ENCODE measurements around the gene SLC25A38. TPM values are rescaled to one million over a fixed set of nuclear protein-coding genes. Genes with fewer than 3 reads are reported as not detected.

The SLC25A38 gene
- polyA plus RNA-seq, 2 of the 4 experiments (the other 2 are of a cell fraction): 31.9 to 52.8 TPM

DNA sequence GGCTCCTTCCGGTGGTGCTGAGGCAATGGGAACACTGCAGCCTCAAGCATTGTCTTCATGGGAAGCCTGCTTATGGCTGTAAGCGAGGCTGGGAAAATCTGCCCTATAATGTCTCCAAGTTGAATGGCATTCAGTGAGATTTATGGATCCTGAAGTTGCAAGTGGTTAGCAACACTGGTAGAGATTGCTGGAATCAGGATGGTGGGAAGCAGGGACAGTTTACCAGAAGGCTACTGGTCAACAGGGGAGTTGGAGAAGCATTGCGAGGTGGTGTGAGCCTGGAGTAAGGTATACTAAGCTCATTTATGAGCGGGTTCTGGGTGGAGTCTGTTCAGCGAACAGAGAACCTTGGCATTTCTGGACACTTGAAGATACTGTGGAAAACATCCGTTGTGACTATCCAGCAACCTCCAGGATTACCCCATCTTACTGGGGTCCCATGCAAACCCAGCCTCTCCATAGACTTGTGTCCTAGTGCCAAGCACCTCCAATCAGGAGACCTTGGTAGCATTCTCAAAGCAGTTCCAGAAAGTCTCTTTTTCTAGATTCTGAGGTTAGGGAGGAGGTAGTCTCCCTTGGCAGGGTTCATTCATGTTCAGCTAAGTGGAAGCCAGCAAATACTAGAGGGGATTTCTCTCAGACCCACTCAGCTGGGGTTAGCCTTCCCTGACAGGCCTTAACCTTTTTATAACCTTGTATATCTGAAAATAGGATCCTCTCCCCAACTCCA lies 30.7 kb downstream of the SLC25A38 start:
- 0 out of 6 replicates have a peak overlapping the region, but pooled peaks of 1 of the 2 experiments have one; percentile 4 for H3K27ac ChIP-seq

DNA sequence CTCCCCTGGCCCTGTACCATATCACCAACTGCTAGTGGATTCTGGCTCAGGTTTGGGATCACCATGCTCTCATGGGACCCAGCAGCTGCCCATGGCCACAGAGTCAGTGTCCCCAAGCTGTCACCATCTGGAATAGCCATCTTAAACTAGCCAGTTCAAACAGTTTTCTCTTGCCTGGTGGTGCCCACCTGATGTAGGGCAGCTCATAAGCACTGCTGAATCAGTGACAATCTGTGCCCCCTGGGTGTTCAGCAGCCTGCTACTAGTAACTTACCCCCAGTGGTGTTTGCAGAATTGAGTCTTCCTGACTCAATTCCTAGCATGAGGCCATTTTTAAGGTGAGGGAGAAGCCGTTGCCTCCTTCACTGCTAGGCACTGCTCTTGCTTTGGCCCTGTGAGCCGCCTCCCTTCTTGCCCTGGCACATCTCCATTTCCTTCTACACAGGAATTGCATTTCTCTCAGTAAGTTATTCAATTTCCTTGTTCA lies 31.3 kb downstream of the SLC25A38 start:
- ATAC-seq (peak; percentile 12 to 21), FAIRE-seq (no peak), DNase-seq (ENCODE audit: low read depth in 1 of 2, low spot score in 1 of 2) (peak in 1 of 2 experiments; percentile 22)
- no peak overlapping the region for H3K4me2 ChIP-seq
- H3K4me3 ChIP-seq: no peak overlapping the region
- H3K9me3 ChIP-seq: no peaks in the 10 kb centered on the region
- WGBS (ENCODE audit: missing lambda C conversion rate): 85% methylated on average over 2 of the region's 2 CpGs
- peak in 1 of 2 experiments; percentile 58; a peak in 3 of 5 replicates for TF ChIP-seq JUN (IDR thresholded peaks at IDR 0.05)
- TF ChIP-seq FOSL2 (IDR thresholded peaks at IDR 0.05): no peak
- peak; percentile 9; the same call in 1 of the 2 replicates for TF ChIP-seq FOSL2 (CRISPR knock-in tag; IDR thresholded peaks at IDR 0.05)
- TF ChIP-seq POLR2AphosphoS2 (conservative IDR thresholded peaks at IDR 0.05; ENCODE audit: low read length): peak; percentile 88
- TF ChIP-seq, protein P1, sequence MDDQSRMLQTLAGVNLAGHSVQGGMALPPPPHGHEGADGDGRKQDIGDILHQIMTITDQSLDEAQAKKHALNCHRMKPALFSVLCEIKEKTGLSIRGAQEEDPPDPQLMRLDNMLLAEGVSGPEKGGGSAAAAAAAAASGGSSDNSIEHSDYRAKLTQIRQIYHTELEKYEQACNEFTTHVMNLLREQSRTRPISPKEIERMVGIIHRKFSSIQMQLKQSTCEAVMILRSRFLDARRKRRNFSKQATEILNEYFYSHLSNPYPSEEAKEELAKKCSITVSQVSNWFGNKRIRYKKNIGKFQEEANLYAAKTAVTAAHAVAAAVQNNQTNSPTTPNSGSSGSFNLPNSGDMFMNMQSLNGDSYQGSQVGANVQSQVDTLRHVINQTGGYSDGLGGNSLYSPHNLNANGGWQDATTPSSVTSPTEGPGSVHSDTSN (IDR thresholded peaks at IDR 0.05): peak; percentile 40; the same call in 1 of the 2 replicates
- TF ChIP-seq TFCP2L1 (CRISPR knock-in tag; IDR thresholded peaks at IDR 0.05): peak; percentile 89
- TF ChIP-seq HOXA7 (CRISPR knock-in tag; IDR thresholded peaks at IDR 0.05): peak; percentile 81
- TF ChIP-seq, protein P2, sequence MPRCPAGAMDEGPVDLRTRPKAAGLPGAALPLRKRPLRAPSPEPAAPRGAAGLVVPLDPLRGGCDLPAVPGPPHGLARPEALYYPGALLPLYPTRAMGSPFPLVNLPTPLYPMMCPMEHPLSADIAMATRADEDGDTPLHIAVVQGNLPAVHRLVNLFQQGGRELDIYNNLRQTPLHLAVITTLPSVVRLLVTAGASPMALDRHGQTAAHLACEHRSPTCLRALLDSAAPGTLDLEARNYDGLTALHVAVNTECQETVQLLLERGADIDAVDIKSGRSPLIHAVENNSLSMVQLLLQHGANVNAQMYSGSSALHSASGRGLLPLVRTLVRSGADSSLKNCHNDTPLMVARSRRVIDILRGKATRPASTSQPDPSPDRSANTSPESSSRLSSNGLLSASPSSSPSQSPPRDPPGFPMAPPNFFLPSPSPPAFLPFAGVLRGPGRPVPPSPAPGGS (IDR thresholded peaks at IDR 0.05): no peak
- TF ChIP-seq, protein P3, sequence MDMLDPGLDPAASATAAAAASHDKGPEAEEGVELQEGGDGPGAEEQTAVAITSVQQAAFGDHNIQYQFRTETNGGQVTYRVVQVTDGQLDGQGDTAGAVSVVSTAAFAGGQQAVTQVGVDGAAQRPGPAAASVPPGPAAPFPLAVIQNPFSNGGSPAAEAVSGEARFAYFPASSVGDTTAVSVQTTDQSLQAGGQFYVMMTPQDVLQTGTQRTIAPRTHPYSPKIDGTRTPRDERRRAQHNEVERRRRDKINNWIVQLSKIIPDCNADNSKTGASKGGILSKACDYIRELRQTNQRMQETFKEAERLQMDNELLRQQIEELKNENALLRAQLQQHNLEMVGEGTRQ (IDR thresholded peaks at IDR 0.05): no peak
- TF ChIP-seq FOSB (CRISPR knock-in tag; IDR thresholded peaks at IDR 0.05): peak; percentile 91; the same call in 1 of the 2 replicates
- ChIA-PET CTCF (interaction anchor here (0.6 to 6.8 kb wide), 2 partner anchors 8 to 85 kb away, joined by 3 to 58 read pairs; partner anchors contain the start of gene RPSA), POLR2A (interaction anchor here (3.4 kb wide), 1 partner anchor 8 kb away, joined by 18 read pairs; the partner anchor contains the start of gene RPSA)
- peaks cover 30% of the 10 kb centered on the region for H3K4me1 ChIP-seq
- 0 out of 6 replicates have a peak overlapping the region, but pooled peaks of 1 of the 2 experiments have one; percentile 4 for H3K27ac ChIP-seq

More for the DNA sequence above, 30.7 kb downstream of the SLC25A38 start:
- ATAC-seq (peak; percentile 1 to 8; a peak in 4 of 6 replicates), DNase-seq (ENCODE audit: low read depth in 1 of 2, low spot score in 1 of 2) (no peak), FAIRE-seq (no peak)
- ChIA-PET POLR2A (no interaction called here), CTCF (interaction anchor here (0.5 to 6.8 kb wide), 2 partner anchors 14 to 86 kb away, joined by 3 to 58 read pairs; no protein-coding TSS in a partner anchor)
- Histone ChIP-seq H3K9me3 (no peaks in the 10 kb centered on the region), H3K4me2 (no peak overlapping the region), H3K4me1 (peaks cover 36% of the 10 kb centered on the region), H3K4me3 (no peak overlapping the region)
- peak; percentile 67; the same call in 1 of the 2 replicates for TF ChIP-seq FOSB (CRISPR knock-in tag; IDR thresholded peaks at IDR 0.05)
- peak; percentile 70; the same call in 1 of the 2 replicates for TF ChIP-seq RARB (CRISPR knock-in tag; IDR thresholded peaks at IDR 0.05)
- peak; percentile 25; the same call in 1 of the 2 replicates for TF ChIP-seq POLR2AphosphoS2 (conservative IDR thresholded peaks at IDR 0.05; ENCODE audit: low read length)
- TF ChIP-seq, protein P4, sequence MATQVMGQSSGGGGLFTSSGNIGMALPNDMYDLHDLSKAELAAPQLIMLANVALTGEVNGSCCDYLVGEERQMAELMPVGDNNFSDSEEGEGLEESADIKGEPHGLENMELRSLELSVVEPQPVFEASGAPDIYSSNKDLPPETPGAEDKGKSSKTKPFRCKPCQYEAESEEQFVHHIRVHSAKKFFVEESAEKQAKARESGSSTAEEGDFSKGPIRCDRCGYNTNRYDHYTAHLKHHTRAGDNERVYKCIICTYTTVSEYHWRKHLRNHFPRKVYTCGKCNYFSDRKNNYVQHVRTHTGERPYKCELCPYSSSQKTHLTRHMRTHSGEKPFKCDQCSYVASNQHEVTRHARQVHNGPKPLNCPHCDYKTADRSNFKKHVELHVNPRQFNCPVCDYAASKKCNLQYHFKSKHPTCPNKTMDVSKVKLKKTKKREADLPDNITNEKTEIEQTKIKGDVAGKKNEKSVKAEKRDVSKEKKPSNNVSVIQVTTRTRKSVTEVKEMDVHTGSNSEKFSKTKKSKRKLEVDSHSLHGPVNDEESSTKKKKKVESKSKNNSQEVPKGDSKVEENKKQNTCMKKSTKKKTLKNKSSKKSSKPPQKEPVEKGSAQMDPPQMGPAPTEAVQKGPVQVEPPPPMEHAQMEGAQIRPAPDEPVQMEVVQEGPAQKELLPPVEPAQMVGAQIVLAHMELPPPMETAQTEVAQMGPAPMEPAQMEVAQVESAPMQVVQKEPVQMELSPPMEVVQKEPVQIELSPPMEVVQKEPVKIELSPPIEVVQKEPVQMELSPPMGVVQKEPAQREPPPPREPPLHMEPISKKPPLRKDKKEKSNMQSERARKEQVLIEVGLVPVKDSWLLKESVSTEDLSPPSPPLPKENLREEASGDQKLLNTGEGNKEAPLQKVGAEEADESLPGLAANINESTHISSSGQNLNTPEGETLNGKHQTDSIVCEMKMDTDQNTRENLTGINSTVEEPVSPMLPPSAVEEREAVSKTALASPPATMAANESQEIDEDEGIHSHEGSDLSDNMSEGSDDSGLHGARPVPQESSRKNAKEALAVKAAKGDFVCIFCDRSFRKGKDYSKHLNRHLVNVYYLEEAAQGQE (IDR thresholded peaks at IDR 0.05): 0 out of 2 replicates have a peak, but pooled peaks have one; percentile 8
- TF ChIP-seq HOXB13 (CRISPR knock-in tag; IDR thresholded peaks at IDR 0.05; ENCODE audit: low read depth): no peak
- TF ChIP-seq FOSL2 (IDR thresholded peaks at IDR 0.05): no peak
- TF ChIP-seq FOSL2 (CRISPR knock-in tag; IDR thresholded peaks at IDR 0.05): no peak
- TF ChIP-seq, protein P1 (IDR thresholded peaks at IDR 0.05): no peak
- TF ChIP-seq, protein P3 (IDR thresholded peaks at IDR 0.05): no peak
- TF ChIP-seq, protein P5, sequence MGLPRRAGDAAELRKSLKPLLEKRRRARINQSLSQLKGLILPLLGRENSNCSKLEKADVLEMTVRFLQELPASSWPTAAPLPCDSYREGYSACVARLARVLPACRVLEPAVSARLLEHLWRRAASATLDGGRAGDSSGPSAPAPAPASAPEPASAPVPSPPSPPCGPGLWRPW (IDR thresholded peaks at IDR 0.05): no peak
- no peak for TF ChIP-seq EHMT2 (IDR thresholded peaks at IDR 0.05; ENCODE audit: low read depth)
- TF ChIP-seq TP53 (CRISPR knock-in tag; IDR thresholded peaks at IDR 0.05): no peak
- peak; percentile 82; the same call in 1 of the 2 replicates for TF ChIP-seq HOXA7 (CRISPR knock-in tag; IDR thresholded peaks at IDR 0.05)
- TF ChIP-seq ZFP36 (IDR thresholded peaks at IDR 0.05; ENCODE audit: borderline replicate concordance, partially characterized antibody): no peak
- no peak for TF ChIP-seq FOXS1 (CRISPR knock-in tag; IDR thresholded peaks at IDR 0.05)
- no peak for TF ChIP-seq EP300 (IDR thresholded peaks at IDR 0.05)
- TF ChIP-seq RFX5 (IDR thresholded peaks at IDR 0.05): no peak
- no peak for TF ChIP-seq RNF2 (IDR thresholded peaks at IDR 0.05; ENCODE audit: borderline replicate concordance, low read depth)
- 85% methylated on average over 6 of the region's 6 CpGs for WGBS (ENCODE audit: missing lambda C conversion rate)
